NCI-H1930 (cell line): ENCODE data around the gene PANX2.
"Not testable (repeated sequence)": the region's sequence is repeated elsewhere in the genome, so short reads cannot be mapped to it uniquely, and the experiment has no call there.

Source experiments
- DNase-seq, 2 experiments: peaks; one replicate each; lab custom pipeline; 2025; lab: John Stamatoyannopoulos, UW

Gene PANX2

GRCh38 chr22:50170453-50171318 lies at the start of gene PANX2:
TSS of gene PANX2 (plus strand) at chr22:50170731. CDS start at chr22:50170731, 0 bp downstream.
- no peak for DNase-seq

DNA sequence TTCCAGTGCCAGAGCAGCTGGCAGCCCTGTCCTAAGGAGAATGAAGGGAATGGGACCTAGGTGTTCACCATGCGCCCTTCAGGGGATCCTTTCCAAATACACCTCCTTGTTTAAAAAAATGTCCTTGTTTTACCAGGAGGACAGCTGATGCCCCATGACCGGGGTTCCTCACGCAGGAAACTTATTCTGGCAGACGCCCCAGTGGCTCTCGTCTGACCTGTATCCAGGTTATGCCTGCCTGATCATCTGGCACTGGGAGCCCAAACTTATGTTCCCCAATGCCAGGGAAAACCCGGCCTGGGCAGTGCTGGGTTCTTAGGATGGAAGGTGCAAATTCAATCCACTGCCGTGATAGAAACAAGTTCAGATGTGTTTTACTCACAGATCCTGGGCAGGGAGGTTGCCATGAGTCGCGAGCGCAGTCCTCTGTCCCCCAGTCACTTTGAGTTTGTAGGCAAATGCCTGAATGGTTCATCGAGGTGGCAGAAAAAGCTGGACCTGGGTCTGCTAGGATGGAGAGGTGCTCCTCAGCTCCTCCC lies 49.3 kb upstream of the PANX2 start:
- no peak for DNase-seq

DNA sequence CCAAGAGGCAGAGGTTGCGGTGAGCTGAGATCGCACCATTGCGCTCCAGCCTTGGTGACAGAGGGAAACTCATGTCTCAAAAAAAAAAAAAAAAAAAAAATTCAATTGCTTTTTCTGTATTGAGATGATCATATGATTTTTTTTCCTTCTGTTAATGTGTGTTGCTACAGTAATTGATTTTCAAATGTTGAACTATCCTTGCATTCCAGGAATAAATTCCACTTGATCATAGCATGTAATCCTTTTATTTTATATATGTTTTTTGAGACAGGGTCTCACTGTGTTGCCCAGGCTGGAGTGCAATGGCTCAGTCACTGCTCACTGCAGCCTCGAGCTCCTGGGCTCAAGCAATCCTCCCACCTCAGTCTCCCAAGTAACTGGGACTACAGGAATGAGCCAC lies 47.4 kb upstream of the PANX2 start:
- DNase-seq = no peak

DNA sequence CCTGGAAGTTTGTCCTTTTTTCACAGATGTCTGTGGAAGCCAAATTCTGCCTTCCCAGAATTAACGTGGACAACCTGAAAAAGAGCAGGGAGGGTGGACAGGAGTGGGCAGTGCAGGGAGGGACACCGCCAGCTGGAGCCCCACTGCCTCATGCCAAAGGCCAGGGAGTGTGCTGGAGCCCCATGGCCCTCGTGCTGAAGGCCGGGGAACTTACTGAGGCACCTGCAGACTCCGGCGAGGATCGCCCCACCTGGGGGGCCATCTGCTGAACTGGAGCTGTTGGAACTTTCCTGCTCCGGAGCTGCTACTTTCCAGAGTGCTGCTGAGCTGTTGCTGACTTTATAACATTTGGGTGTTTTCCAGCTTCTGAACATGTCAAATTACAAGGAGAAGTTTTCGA lies 45.5 kb upstream of the PANX2 start:
- no peak for DNase-seq

DNA sequence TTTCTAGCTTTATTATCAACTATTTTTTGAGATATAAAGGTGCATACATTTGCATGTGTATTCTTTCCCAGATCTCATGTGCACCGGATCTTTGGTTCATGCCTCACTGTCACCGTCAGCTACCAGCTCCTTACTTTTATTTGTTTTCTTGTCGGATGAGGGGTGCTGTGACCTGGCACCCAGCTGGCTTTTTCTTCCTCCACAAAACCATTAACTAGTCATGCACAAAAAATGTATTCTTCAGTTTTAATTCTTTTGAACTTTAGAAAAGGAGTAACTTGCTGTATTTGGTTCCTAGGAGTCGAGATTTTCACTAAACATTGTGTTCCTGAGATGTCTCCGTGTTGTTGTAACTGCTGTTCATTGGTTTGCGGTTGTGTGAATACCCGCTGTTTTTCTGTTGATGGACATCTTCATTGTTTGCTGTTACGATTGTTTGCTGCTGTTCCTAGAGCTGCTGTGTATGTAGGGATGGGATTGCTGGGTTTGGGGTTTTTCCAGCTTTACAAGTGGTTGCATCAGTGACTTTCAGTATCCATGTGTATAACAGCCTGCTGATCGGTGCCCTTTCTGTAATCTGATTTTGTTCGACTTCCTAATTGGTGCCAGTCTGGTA lies 41.3 kb upstream of the PANX2 start:
- DNase-seq = peak in 1 of 2 experiments; percentile 65

GRCh38 chr22:50131894-50132293 lies 38.6 kb upstream of the PANX2 start:
- no peak for DNase-seq

GRCh38 chr22:50134481-50134880 lies 36.0 kb upstream of the PANX2 start:
- DNase-seq = no peak

DNA sequence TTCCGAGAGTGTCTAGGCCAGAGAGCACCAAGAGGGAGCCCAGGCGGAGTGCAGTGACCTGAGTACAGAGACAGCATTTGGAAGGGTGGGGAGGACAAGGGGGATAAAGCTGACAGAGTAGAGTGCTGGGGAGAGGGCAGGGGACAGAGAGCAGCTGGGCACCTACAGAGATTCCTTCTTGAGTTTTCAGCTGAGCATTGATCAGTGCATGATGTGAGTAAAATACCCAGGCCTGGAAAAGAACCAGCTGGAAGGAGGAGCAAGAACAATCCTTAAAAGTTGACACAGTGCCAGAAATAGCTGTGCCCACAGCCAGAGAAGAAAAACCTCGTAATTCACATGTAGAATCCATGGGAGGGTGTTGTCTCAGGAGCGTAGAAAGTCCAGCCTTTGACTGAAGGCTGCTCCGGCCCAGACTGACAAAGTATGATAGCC lies 33.9 kb upstream of the PANX2 start:
- no peak for DNase-seq

DNA sequence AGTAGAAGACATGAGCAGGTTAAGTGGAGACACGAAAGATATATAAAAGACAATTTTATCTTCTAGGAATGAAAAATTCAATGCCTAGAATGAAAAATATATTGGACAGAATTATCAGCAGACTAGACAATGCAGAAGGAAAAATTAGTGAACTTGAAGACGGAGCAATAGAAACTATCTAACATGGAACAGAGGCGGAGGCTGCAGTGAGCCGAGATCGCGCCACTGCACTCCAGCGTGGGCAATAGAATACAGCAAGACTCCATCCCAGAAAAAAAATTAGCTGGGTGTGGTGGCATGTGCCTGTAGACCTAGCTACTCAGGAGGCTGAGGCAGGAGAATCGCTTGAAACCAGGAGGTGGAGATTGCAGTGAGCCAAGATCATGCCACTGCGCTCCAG lies 33.3 kb upstream of the PANX2 start:
- not testable (repeated sequence) for DNase-seq

DNA sequence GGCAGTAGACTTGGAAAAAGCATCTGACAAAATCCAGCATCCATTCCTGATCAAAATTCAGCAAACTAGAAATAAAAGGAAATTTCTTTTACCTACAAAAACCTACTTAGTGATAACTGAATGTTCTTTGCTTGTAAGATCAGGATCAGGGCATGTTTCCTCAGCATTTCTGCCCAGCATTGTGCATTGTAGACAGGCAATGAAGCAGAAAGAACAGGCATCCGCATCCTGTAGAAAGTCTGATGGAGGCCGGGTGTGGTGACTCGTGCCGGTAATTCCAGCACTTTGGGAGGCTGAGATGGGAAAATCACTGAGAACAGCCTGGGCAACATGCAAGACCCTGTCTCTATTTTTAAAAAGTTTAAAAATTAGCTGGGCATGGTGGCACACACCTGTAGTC lies 32.5 kb upstream of the PANX2 start:
- no peak for DNase-seq

DNA sequence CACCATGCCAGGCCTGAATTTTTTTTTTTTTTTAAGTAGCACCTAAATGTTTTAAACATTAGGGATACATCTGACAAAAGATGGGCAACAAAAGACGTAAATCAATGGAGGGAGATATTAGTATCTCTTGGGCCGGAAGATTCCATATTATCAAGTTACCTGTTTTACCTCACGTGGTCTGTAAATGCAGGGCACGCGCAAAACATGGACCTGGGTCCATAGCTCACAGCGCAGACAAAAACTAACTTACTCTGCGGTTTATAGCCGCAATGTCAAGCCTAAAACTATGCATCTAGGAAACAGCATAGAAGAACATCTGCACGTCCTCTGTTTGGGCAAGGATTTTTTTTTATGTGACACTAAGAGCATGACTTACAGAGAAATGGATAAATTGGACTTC lies 31.5 kb upstream of the PANX2 start:
- DNase-seq = peak in 1 of 2 experiments; percentile 76

DNA sequence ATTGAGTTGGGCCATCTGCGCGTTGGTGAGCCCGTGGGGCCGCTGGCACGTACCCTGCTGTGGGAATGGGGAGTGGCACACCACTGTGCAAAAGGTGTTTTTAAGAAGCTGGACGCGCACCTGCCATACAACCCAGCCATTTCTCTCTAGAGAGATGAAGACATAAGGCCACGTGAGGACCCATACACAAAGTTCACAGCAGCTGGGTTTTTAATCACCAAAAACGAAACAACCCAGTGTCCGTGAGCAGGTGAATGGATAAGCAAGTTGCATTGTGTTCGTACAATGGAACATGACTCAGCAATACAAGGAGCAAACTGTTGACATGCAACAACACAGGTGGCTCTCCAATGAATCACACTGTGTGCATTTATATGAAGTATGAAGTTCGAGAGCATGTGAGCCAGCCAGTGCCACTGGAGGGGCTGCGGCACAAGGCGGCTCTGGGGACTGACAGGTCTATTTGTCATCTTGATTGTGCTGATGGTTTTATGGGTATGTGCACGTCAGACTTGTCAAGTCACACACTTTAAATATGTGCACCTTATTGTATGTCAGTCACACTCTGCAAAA lies 30.6 kb upstream of the PANX2 start:
- DNase-seq = peak; percentile 91 to 96

DNA sequence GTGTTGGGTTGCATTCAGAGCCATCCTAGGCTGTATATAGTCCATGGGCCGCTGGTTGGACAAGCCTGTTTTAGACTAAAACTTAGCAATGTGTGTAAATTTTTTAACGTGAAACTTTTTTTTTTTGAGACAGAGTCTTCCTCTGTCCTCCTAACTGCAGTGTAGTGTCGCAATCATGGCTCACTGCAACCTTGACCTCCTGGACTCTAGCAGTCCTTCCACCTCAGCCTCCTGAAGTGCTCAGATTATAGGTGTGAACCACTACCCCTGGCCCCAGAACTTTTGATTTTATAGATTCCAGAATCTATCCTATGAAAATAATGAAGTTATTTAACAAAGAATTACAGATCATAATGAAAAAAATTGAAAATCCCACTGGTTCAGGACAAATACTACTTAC lies 29.9 kb upstream of the PANX2 start:
- DNase-seq = no peak

DNA sequence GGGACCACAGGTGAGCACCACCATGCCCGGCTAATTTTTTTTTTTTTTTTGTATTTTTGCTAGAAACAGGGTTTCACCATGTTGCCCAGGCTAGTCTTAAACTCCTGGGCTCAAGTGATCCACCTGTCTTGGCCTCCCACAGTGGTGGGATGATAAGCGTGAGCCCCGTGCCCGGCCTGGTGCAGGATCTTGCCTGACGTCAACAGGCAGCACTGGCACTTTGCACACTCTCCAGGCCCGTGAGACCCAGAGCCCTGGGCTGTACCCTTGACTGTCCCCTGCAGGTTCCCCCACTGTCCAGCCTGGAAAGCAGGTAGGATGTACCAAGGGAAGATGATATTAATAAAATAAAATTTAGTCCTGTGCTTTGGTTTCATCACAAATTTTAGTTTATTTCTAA lies 29.1 kb upstream of the PANX2 start:
- peak in 1 of 2 experiments; percentile 39 for DNase-seq

DNA sequence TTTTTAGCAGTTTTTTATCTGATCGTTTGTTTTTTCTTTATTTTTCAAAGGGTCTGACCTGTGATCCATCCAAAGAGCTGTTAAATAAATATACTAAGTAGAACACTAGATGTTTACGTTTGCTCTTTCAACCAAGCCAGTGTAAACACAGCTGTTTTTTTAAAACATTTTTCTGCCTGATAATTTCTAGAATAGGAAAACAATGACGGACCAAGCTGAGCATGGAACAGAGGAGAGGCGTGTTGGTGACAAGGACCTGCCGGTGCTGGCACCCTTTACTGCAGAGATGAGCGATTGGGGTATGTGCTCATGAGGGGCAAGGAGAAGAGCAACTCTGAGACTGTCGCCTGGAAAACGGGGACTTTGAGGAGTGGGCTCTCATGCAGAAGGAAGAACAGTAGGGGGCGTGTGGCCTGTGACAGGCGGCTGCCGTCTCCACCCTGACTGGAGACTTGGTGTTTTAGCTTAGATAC lies 28.6 kb upstream of the PANX2 start:
- peak; percentile 47 to 64 for DNase-seq

DNA sequence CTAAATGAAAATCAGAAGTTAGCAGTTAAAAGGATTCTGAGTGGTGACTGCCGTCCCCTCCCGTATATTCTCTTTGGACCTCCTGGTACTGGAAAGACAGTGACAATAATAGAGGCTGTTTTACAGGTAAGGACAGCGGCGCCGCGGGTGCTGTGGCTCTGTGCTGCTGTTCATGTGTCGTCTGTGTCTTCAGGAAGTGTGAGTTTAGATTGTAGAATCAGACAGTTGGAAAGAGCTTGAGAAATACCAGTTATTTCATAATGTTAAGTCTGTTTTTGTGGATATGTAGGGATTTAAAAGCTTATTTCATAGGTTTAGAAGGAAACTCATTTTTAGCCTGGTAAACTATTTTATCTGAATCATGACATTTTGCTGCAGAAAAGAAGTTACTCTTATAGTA lies 27.4 kb upstream of the PANX2 start:
- no peak for DNase-seq

GRCh38 chr22:50144005-50144614 lies 26.4 kb upstream of the PANX2 start:
- no peak for DNase-seq

GRCh38 chr22:50145721-50146438 lies 24.7 kb upstream of the PANX2 start:
- no peak for DNase-seq

DNA sequence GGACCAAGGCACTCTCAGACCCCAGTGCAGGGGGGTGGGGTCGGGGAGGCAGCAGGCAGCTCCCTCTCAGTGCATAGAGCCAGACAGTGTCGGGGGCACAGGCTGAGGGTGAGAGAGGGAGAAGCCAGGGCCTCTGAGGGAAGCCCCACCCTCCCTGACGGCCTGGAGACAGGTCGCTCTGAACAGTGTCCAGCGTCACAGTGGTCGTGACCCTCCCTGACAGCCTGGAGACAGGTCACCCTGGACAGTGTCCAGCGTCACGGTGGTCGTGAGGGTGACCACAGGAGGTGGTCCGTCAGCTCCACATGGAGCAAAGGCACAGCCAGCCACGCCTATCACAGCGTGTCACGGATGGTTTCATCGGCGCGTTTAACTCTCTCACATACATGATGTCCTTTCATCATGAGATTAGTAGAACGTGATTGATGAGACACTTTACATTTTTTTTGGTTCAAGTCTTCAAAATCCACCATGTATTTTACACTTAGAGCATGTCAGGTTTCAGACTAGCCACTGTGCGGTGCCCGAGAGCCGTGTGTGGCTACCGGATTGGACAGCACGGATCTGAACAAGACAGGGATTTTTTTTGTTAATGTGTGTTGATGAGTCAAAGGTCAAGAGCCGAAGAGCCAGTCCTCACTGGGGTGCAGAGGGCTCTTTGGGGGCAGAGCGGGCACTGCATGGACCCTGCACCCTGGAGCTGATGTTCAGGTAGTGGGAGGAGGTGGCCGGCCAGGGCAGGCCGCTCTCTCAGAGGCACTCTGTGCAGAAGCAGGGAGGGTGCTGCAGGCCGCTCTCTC lies 23.9 kb upstream of the PANX2 start:
- no peak for DNase-seq

DNA sequence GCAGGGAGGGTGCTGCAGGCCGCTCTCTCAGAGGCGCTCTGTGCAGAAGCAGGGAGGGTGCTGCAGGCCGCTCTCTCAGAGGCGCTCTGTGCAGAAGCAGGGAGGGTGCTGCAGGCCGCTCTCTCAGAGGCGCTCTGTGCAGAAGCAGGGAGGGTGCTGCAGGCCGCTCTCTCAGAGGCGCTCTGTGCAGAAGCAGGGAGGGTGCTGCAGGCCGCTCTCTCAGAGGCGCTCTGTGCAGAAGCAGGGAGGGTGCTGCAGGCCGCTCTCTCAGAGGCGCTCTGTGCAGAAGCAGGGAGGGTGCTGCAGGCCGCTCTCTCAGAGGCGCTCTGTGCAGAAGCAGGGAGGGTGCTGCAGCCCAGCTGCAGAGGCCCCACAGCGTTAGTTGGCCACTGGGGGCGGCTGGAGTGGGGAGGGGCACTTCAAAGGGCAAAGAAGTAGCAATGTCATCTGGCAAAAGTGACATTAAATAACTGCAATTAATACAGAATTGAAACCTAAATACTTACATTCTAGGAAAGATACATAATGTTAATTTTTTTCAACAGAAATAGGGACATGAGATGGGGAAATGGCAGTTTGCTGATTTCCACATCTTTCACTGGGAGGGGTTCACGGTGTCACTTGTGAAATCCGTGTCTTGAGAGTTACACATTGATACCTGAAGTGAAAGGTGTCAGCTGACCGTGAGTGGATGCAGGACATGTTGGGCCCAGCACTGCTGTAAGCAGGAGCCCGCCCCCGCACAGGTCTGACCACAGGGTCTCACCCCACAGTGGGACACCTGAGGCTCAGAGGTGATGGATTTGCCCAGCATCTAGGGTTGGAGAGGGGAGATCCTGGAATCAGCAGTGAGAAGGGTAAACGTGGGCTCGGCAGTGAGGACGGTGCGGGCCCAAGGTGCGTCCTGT lies 23.0 kb upstream of the PANX2 start:
- not testable (repeated sequence) for DNase-seq
